GM21529 (cell line): ENCODE measurements around the gene NARF.
"Not testable (repeated sequence)": the region's sequence is repeated elsewhere in the genome, so short reads cannot be mapped to it uniquely, and the experiment has no call there.

Experiments used
- ATAC-seq: cut with Tn5 transposase; IDR thresholded peaks from one replicate; pipeline ENCODE4 v1.9.1; 2021; ENCODE audit not compliant: unreplicated experiment

NARF gene

GRCh38 chr17:82496529-82497434 is 38.2 kb downstream of the NARF start:
- ATAC-seq: peak; percentile 48

GRCh38 chr17:82497483-82498405 is 39.2 kb downstream of the NARF start:
- ATAC-seq: peak; percentile 17

DNA sequence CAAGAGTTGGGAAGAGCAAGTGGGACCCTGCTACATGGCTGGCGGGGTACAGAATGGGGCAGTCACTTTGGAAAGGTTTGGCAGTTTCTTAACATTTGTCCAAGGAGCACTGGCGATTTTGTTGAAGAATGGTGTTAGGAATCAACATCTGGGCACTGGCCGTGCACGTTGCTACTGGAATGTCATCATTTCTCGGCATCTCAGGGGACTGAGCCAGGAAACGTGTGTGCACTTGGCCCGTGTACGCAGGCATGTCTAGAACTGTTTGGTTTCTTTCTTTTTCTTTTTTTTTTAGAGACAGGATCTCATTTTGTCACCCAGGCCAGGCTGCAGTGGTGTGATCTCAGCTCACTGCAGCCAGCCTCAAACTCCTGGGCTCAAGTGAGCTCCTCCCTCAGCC is 43.7 kb downstream of the NARF start:
- no peak for ATAC-seq

DNA sequence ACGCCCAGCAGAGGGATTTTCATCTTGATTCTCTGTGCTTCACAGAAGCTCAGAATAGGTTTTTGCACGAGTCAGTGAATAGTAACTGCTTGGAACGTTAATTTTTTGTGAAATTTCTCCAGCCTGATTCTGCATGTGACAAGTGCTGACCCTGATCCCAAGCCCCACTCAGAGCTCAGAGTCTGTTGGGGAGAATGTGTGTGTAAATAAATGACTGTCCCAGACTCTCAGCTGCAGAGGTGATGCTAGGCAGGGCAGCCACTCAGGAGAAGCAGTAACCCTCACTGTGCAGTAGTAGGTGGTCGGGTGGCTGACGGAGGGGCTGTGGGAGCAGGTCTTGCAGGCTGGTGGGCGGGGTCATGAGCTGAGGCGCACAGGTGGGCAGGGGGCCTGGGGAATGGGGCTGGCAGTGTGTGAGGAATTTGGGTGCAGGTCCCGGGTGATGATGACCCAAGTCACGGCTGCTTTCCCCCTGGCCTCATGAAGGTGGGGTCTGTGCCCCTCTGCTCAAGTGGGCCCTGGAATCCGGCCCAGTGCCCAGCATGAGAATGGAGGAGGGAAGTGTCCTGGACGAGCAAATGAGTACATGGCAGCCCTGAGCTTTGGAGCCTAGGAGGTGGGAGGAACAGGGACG is 44.7 kb downstream of the NARF start:
- ATAC-seq: no peak

- ATAC-seq: no peak
Observed at GRCh38 chr17:82503728-82504308, 45.3 kb downstream of the NARF start.

GRCh38 chr17:82505296-82505695 is 46.8 kb downstream of the NARF start:
- ATAC-seq: no peak

- ATAC-seq: peak; percentile 86
Observed at GRCh38 chr17:82506402-82506801, 47.9 kb downstream of the NARF start.

DNA sequence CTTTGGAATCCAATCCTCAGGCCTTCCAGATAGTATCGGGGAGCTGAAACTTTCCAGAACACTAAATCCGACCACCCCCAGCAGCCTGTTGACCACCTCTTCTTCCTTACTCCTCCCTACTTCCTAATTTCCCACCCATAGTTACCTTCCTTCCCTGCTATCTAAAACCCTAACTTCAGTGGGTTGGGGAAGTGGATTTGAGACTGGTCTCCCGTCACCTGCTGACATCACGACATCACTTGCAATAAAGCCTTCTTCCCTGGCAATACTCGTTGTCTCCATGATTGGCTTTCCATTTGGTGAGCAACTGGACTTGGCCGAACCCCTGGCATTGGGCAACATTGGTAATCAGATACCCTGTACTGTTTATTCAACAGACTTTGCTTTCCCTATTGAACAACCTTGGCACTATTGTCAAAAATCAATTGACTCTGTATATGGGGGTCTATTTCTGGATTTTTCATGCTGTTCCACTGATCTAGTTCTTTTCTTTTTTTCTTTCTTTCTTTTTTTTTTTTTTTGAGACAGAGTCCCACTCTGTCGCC is 49.2 kb downstream of the NARF start:
- ATAC-seq: no peak

GRCh38 chr17:82511642-82512041 is 53.1 kb downstream of the NARF start:
- not testable (repeated sequence) for ATAC-seq

- ATAC-seq: not testable (repeated sequence)
Observed at GRCh38 chr17:82513864-82514263, 55.3 kb downstream of the NARF start.

DNA sequence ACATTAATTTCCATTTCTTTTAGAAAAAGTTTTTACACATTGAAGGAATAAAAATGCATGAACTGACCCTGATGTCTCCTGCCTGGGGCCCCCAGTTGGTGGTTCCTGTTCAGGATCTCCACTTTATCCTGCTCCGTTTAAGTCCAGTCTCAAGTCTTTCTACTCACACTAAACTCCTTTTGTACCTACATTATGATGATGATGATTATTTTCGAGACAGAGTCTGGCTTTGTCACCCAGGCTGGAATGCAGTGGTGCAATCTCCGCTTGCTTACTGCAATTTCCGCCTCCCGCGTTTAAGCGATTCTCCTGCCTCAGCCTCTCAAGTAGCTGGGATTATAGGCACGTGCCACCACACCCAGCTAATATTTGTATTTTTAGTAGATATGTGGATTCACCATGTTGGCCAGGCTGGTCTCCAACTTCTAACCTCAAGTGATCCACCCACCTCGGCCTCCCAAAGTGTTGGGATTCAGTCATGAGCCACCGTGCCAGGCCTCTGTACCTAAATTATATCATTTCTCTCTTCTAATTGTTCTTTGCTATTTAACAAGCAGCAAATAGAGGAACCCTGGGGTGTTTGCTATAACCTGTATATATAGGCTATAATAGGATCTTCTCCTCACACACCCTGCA is 58.8 kb downstream of the NARF start:
- ATAC-seq: no peak

GRCh38 chr17:82518826-82519810 is 60.6 kb downstream of the NARF start, which contains the start of gene FOXK2:
Gene FOXK2, plus strand, starts transcription at chr17:82519732. Its CDS starts 157 bp downstream, at chr17:82519889.
- peak; percentile 91 for ATAC-seq

GRCh38 chr17:82519971-82520903 is 61.7 kb downstream of the NARF start:
- no peak for ATAC-seq

- ATAC-seq: no peak
Observed at GRCh38 chr17:82524540-82524939, 66.0 kb downstream of the NARF start.

DNA sequence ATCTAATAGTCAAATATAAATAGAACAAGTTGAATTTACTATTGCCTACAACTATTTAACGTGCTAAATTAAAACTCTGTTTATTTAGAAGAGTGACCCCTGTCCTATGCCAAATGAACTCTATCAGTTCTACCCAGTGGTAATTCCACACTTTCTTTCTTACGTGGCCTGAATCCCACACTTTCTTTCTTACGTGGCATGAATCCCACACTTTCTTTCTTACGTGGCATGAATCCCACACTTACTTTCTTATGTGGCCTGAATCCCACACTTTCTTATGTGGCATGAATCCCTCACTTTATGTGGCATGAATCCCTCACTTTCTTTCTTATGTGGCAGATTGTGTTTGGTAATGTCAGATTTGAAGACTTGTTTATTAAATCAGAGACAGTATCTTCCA is 67.2 kb downstream of the NARF start:
- no peak for ATAC-seq

DNA sequence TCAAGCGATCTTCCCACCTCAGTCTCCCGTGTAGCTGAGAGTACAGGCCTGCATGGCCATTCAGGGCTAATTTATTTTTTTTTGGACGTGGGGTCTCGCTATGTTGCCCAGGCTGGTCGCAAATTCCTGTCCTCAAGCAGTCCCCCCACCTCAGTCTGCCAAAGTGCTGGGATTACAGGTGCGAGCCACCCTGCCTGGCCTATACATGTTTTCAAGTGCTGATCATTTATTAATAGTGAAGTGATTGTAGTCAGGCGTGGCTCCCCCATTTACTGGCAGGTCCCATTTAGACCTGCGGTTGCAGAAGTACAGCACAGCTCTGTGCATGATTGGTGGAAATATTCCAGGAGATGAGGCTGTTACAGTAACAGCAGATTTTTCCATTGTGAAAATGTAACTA is 69.4 kb downstream of the NARF start:
- no peak for ATAC-seq

DNA sequence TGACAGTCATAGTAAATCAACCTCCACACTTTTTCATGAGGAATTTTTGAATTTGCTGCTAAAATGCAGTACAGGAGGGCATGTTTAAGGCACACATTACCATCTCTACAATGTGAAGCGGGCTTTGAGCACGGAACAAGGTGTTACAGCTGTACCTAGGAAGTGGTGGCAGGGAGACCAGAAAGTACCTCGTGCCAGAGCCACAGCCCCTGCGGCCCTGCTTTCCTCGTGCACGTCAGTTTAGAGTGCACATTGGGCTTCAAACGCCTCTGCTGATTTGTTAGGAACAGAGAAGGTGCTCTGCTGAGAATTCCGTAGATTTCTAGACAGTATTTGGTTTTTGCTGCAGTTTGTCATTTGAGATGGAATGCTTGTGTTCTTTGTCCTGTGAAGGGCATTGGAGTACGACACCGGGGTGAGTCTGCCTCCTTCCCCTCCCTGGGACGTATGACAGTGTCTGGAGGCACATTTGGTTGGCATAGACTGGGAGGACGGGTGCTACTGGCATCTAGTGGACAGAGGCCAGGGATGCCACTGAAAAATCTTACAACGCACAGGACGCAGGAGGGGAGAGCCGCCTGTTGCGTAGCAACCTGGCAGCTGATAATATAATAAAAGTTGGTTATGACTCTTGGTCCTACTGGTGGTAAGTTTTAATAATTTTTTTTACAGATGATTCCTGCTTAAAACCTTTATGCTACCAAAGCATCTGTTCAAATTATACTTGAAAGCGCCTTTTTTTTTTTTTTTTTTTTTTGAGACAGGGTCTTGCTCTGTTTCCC is 70.1 kb downstream of the NARF start:
- ATAC-seq: no peak
